GM21447 (cell line): Measurements from ENCODE around the gene USP40.

Experiments used
- ATAC-seq: cut with Tn5 transposase; IDR thresholded peaks from one replicate; pipeline ENCODE4 v1.9.1; 2021; ENCODE audit not compliant: unreplicated experiment

USP40 gene

GRCh38 chr2:233479616-233480489, 86.7 kb downstream of the USP40 start:
- no peak for ATAC-seq

DNA sequence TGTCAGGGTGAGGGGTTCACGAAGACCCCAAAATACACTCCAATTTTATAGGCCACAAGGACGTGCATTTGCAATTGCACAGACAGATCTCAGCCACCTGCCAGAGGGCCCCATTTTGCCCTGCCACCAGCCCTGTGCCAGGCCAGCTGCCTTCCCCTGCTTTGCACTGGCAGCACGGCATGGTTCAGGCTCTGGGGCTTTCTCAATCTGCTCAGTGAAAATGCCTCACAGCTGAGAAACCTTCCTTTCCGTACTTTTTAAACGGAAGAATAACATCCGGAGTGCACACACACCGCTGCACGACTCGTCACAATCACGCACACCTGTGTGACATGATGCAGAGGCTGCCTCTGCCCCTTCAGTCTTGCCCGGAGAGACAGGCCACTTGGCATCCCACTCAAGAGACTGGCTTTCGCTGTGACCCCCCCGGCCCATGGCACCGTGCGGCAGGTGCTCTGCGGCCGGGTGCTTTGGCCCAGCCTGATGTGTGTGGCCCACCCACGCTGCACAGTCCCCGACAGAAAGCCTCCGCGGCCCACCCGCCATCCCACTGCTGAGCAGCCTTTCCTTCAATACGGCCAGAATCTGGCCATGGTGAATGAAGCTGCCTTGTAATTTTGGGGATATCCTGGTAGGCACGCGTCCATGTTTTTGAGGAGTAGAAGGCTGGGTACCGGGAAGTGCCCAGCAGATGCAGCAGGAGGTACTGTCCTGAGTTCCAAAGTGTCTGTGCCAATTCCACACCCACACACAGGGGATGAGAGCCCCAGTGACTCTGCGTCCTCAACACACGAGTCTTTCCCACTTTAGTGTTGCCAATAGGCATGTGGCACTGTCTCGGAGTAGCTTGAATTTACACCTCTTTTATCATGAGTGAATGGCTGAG, 88.8 kb downstream of the USP40 start:
- ATAC-seq = no peak

GRCh38 chr2:233476651-233477547, 89.7 kb downstream of the USP40 start:
- no peak for ATAC-seq

- no peak for ATAC-seq
These were observed 90.5 kb downstream of the USP40 start for GRCh38 chr2:233476063-233476410.

GRCh38 chr2:233474308-233475160, 92.0 kb downstream of the USP40 start:
- no peak for ATAC-seq

- no peak for ATAC-seq
These were observed 92.7 kb downstream of the USP40 start for GRCh38 chr2:233473878-233474277.

DNA sequence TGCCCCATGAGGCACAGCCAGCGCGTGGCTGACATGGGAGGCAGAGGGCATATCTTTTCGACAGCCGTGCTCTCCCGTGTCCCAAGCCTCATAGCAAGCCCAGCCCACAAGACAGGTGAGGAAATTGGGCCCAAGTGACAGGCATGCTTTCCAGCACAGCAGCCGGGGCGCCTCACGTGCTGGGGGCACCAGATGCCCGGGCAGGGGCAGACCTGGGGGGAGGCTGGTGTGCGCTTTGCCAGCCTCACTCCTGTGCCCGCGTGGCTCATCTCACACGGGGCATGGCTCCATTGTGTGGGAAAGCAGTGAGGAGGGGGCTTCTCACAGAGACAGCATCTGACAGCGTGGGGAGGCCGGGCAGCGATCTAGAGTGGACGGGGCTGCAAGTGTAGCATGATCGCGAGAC, 93.2 kb downstream of the USP40 start:
- no peak for ATAC-seq

GRCh38 chr2:233471291-233472035, 95.1 kb downstream of the USP40 start:
- ATAC-seq = no peak

- ATAC-seq = no peak
These were observed 95.7 kb downstream of the USP40 start for GRCh38 chr2:233470839-233471238.

GRCh38 chr2:233470011-233470687, 96.4 kb downstream of the USP40 start:
- ATAC-seq = no peak

DNA sequence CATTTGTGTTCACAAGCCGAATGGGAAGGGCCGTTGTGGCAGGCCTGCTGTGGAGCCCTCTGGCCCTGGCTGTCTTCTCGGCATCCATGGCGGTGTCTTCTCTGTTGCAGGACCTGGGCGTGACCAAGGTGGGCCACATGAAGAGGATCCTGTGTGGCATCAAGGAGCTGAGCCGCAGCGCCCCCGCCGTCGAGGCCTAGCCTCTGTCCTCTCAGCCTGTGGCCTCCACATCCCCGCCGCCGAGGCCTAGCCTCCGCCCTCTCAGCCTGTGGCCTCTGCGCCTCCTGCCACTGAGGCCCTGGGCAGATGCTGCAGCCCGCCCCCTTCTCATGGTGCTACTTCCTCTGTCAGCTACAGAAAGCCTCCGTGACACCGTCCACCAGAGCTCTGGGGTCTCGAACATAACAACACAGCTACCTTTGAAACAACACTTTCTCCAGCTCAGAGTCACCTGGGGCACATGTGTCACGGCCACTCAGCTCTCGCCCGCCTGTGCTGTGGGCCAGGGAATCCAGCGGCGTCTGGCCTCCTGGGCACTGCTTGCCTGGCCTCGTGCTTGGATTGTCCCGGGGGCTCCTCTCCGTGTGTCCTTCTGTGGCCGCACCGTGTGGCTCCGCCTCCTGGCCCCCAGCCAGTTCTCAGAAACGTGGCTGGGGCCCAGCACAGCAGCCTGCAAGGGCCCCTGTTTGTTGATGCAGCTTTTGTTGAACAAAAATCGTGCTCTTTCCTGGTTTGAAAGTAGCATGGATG, 97.1 kb downstream of the USP40 start:
- ATAC-seq = no peak

DNA sequence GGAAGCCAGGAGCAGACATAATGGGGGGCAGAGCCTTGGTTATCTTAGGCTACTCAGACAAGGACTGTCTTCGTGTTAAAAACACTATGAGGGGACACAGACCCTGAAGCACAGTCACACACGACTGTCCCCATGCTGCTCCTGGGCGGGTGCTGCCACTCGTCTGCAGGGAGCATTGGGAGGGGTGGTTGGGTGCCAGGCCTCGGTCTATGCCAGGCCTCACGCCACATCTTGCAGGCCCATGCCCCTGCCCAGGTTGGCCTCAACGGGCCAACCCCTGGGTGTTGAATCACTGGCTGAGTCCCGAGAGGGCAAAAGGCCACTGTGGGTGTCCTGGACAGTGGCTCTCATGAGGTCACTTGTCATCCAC, 97.9 kb downstream of the USP40 start:
- no peak for ATAC-seq

GRCh38 chr2:233468047-233468740, 98.4 kb downstream of the USP40 start:
- ATAC-seq = no peak

- no peak for ATAC-seq
These were observed 99.5 kb downstream of the USP40 start for GRCh38 chr2:233466991-233467603.

DNA sequence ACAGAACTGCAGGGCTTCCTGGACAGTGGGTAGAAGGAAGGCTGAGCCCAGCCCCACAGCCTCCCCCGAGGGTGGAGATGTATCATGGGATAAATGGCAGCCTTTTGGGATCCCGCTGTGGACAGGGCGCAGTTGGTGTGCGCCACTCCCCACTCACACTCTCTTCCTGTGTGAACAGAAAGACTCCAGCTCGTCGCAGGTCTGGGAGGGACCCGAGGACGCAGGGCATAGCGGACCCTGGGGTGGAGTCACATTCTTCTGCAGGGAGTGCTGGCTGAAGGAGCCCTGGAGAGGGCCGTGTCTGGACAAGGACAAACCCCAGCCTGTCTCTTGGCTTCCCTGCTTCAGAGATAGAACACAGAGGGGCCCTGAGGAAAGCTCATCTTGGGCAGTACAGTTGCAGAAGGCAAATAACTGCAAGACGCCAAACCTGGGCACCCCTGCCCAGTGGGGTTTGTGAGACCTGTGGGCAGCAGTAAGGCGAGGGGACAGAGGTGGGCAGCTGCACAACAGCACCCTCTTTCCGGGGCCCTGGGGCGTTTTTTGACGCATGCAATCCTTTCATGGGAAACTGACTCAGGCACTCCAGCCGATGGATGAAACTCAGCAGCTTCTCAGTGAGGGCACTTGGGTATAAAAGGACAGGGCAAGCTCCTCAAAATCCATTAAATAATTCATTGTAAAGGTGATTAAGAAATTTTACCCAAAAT, 101.9 kb downstream of the USP40 start:
- no peak for ATAC-seq

GRCh38 chr2:233464056-233464455, 102.5 kb downstream of the USP40 start:
- ATAC-seq = no peak

DNA sequence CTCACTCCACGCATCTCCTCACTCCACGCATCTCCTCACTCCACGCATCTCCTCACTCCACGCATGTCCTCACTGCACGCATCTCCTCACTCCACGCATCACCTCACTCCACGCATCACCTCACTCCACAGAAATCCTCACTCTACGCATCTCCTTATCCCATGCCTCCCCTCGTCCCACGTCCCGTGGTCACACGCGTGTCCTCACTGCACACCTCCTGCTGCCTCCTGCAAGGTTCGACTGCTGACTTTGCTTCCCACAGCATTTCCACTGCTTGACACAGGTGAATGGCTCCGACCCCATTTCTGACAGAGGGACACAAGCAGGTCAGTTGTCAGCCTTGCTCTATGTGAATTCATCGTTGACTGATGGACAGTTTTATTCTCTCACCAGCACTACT, 103.0 kb downstream of the USP40 start:
- no peak for ATAC-seq
